Progenitor cell of endocrine pancreas (in vitro differentiated cells): Measurements from ENCODE around the gene FAM210A. TPM values are rescaled to one million over a fixed set of nuclear protein-coding genes. Genes with fewer than 3 reads are reported as not detected.
"Not testable (repeated sequence)": the region's sequence is repeated elsewhere in the genome, so short reads cannot be mapped to it uniquely, and the experiment has no call there.

Source experiments
- DNase-seq: peaks from one replicate; pipeline ENCODE4 v3.0.0; 2021; ENCODE audit warnings: low spot score; ENCODE audit not compliant: unreplicated experiment
- H3K27ac Mint-ChIP-seq: 2 replicates; pipeline ENCODE4 v1.8.0; 2021; ENCODE audit warnings: mild to moderate bottlenecking, moderate library complexity, mixed read lengths
- H3K27me3 Mint-ChIP-seq: 2 replicates; pipeline ENCODE4 v1.8.0; 2021; ENCODE audit warnings: mixed read lengths
- H3K36me3 Mint-ChIP-seq: 2 replicates; pipeline ENCODE4 v1.8.0; 2022; ENCODE audit warnings: mixed read lengths; ENCODE audit not compliant: insufficient read depth
- H3K4me1 Mint-ChIP-seq: 2 replicates; pipeline ENCODE4 v1.8.0; 2021; ENCODE audit warnings: low read depth, mixed read lengths
- H3K4me3 Mint-ChIP-seq: 2 replicates; pipeline ENCODE4 v1.8.0; 2021; ENCODE audit warnings: low read depth, mild to moderate bottlenecking, moderate library complexity, mixed read lengths
- H3K9me3 Mint-ChIP-seq: 2 replicates; pipeline ENCODE4 v1.8.0; 2021; ENCODE audit warnings: low read depth, mixed read lengths
- CTCF ChIP-seq: fragments of 200-600 bp; sonication (generic); IDR thresholded peaks from one replicate; pipeline ENCODE4 v1.5.0; 2021; ENCODE audit warnings: antibody characterized with exemption, mild to moderate bottlenecking; ENCODE audit not compliant: unreplicated experiment
- total RNA-seq: library from RNA; stranded (reverse); gene quantifications from 2 replicates; pipeline ENCODE4 v1.2.1, GENCODE V29; 2021

FAM210A gene
- total RNA-seq, 1 donor from 2014 or later = 11.0 TPM

DNA sequence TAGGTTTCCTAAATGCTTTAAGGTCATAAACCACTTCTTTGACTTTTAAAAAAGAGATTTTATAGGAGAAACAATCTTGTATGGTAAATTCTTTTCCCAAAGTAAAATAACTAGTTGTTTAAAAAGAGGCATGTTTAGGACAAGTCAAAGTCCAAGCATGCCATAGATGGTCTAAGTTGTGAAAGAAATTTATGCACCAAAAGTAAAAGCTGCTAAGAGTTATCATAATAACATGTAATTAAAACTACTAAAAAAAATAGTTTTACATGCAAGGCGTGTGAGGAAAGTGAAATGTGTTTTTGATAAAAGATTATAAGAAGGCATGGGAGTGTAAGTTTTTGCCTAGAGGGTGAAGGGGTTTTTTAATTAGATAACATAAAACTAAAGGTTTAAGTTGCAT is 22.5 kb downstream of the FAM210A start:
- Mint-ChIP-seq H3K4me3 (no peak overlapping the region), H3K4me1 (no peaks in the 10 kb centered on the region), H3K9me3 (peaks cover 58% of the 10 kb centered on the region), H3K27me3 (no peaks in the 10 kb centered on the region), H3K36me3 (peaks cover 37% of the 10 kb centered on the region), H3K27ac (no peak overlapping the region)
- TF ChIP-seq CTCF = no peak
- DNase-seq = no peak

- no peak for TF ChIP-seq CTCF
- Mint-ChIP-seq H3K4me1 (no peaks in the 10 kb centered on the region), H3K27ac (no peak overlapping the region), H3K9me3 (peaks cover 48% of the 10 kb centered on the region), H3K27me3 (no peaks in the 10 kb centered on the region), H3K36me3 (peaks cover 41% of the 10 kb centered on the region), H3K4me3 (no peak overlapping the region)
- DNase-seq = no peak
Measured at GRCh38 chr18:13700153-13700552, 26.2 kb downstream of the FAM210A start.

GRCh38 chr18:13696961-13697360 is 29.4 kb downstream of the FAM210A start:
- Mint-ChIP-seq H3K27me3 (no peaks in the 10 kb centered on the region), H3K9me3 (peaks cover 46% of the 10 kb centered on the region), H3K27ac (no peak overlapping the region)

DNA sequence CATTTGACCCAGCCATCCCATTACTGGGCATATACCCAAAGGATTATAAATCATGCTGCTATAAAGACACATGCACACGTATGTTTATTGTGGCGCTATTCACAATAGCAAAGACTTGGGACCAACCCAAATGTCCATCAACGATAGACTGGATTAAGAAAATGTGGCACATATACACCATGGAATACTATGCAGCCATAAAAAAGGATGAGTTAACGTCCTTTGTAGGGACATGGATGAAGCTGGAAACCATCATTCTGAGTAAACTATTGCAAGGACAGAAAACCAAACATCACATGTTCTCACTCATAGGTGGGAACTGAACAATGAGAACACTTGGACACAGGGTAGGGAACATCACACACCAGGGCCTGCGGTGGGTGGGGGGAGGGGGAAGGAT is 31.0 kb downstream of the FAM210A start:
- not testable (repeated sequence) for H3K4me3 Mint-ChIP-seq, H3K27ac Mint-ChIP-seq, H3K4me1 Mint-ChIP-seq, DNase-seq, H3K27me3 Mint-ChIP-seq
- H3K9me3 Mint-ChIP-seq = peaks cover 49% of the 10 kb centered on the region
- H3K36me3 Mint-ChIP-seq = peaks cover 34% of the 10 kb centered on the region

More at GRCh38 chr18:13696961-13697360, 29.4 kb downstream of the FAM210A start:
- DNase-seq = no peak
- no peak for TF ChIP-seq CTCF
- Mint-ChIP-seq H3K4me1 (no peaks in the 10 kb centered on the region), H3K4me3 (no peak overlapping the region), H3K36me3 (peaks cover 39% of the 10 kb centered on the region)

GRCh38 chr18:13690060-13690459 is 36.3 kb downstream of the FAM210A start:
- DNase-seq, H3K4me3 Mint-ChIP-seq: not testable (repeated sequence)

DNA sequence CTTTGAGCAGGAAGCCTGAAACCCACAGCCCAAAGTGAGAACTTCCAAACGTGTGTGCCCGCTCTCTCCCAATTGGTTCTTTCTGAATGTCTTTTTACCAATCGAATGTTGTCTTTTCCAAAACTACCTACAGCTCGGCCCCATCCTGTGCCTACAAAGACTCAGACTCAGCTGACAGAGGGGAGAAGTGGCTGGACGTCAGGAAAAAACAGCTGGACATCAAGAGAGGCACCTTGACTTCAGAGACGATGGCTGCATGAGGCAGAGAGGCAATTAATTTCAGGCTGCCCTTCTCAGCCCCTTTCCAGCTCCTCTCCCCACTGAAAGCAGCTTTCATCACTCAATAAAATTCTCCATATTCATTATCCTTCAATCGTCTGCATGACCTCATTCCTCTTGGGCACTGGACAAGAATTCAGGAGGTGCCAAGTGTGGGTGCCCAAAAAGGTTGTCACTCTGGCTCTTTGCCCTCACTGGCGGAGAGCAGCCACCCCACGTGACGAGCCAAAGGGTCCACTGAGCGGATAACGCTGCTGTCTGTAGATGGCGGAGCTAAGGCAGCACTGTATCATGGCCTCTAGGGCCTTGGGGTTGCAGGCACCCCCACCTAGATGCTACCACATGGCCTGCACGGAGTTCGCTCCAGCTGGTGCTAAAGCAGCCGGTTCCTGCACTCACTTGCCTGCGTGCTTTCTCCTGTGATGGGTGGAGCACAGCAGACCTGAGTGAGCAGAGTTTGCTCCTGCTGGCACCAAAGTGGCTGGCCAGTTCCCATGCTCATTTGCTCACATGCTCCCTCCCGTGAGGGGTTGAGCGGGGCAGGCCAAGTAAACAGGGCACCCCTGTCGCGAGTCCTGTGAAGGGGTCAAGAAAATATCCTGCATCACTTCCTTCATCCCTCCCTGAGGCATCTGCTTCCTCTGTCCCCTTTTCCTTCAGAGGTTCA is 37.9 kb downstream of the FAM210A start:
- Mint-ChIP-seq H3K27me3 (no peaks in the 10 kb centered on the region), H3K27ac (no peak overlapping the region), H3K4me1 (peaks cover 13% of the 10 kb centered on the region), H3K9me3 (peaks cover 35% of the 10 kb centered on the region), H3K36me3 (peaks cover 16% of the 10 kb centered on the region), H3K4me3 (no peak overlapping the region)
- no peak for TF ChIP-seq CTCF
- no peak for DNase-seq

More at GRCh38 chr18:13690060-13690459, 36.3 kb downstream of the FAM210A start:
- H3K36me3 Mint-ChIP-seq = peaks cover 23% of the 10 kb centered on the region
- peaks cover 39% of the 10 kb centered on the region for H3K9me3 Mint-ChIP-seq
- not testable (repeated sequence) for H3K27me3 Mint-ChIP-seq, H3K27ac Mint-ChIP-seq, H3K4me1 Mint-ChIP-seq
